Glutamatergic neuron (in vitro differentiated cells): Measurements from ENCODE around the gene NFIC. TPM values are rescaled to one million over a fixed set of nuclear protein-coding genes. Genes with fewer than 3 reads are reported as not detected.
"Not testable (repeated sequence)": the region's sequence is repeated elsewhere in the genome, so short reads cannot be mapped to it uniquely, and the experiment has no call there.

ENCODE experiments used
- DNase-seq: peaks from one replicate; pipeline ENCODE4 v3.0.0; 2022
- H3K27ac Mint-ChIP-seq: one replicate; pipeline ENCODE4 v1.8.0; 2020; ENCODE audit warnings: mild to moderate bottlenecking, mixed read lengths, inconsistent platforms; ENCODE audit not compliant: unreplicated experiment
- H3K27me3 Mint-ChIP-seq: one replicate; pipeline ENCODE4 v1.8.0; 2020; ENCODE audit warnings: mild to moderate bottlenecking, moderate library complexity, mixed read lengths, inconsistent platforms; ENCODE audit not compliant: unreplicated experiment
- H3K36me3 Mint-ChIP-seq: one replicate; pipeline ENCODE4 v1.8.0; 2020; ENCODE audit warnings: mild to moderate bottlenecking, mixed read lengths, inconsistent platforms; ENCODE audit not compliant: unreplicated experiment
- H3K4me1 Mint-ChIP-seq: one replicate; pipeline ENCODE4 v1.8.0; 2020; ENCODE audit warnings: mild to moderate bottlenecking, low read depth, mixed read lengths, inconsistent platforms; ENCODE audit not compliant: unreplicated experiment
- H3K4me3 Mint-ChIP-seq: one replicate; pipeline ENCODE4 v1.8.0; 2020; ENCODE audit warnings: mild to moderate bottlenecking, mixed read lengths, inconsistent platforms; ENCODE audit not compliant: unreplicated experiment
- H3K9me3 Mint-ChIP-seq: one replicate; pipeline ENCODE4 v1.8.0; 2020; ENCODE audit warnings: mild to moderate bottlenecking, moderate library complexity, mixed read lengths, inconsistent platforms; ENCODE audit not compliant: unreplicated experiment
- total RNA-seq: library from RNA; stranded (reverse); fragmentation: NEBNext Ultra II Directional; extraction: Animal tissue kit (Norgen Biotek cat#: 25700); gene quantifications from one replicate; pipeline ENCODE4 v1.2.1, GENCODE V29; 2021; ENCODE audit not compliant: unreplicated experiment
- TF ChIP-seq, protein P1 (sequence below): fragments of 200-600 bp; sonication (generic); IDR thresholded peaks from one replicate; pipeline ENCODE4 v1.5.0; 2021; ENCODE audit not compliant: partially characterized antibody, unreplicated experiment

NFIC gene
- total RNA-seq, 1 donor from 2014 or later, result 2.0 TPM

DNA sequence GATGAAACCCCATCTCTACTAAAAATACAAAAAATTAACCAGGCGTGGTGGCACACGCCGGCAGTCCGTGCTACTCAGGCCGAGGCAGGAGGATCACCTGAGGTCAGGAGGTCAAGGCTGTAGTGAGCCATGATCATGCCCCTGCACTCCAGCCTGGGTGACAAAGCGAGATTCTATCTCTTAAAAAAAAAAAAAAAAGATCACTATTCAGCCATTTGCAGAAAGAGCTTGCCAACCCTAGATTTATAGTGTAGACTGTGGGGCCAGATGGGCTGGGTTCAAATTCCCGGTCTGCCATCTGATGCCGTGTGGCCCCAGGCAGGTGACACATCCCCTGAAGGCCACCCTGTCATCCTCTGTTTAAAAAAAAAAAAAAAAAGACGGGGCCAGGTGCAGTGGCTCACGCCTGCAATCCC, 85.1 kb downstream of the NFIC start:
- no peaks in the 10 kb centered on the region for H3K9me3 Mint-ChIP-seq
- no peak for DNase-seq
- H3K27ac Mint-ChIP-seq, result no peak overlapping the region
- no peaks in the 10 kb centered on the region for H3K4me1 Mint-ChIP-seq
- no peak overlapping the region for H3K4me3 Mint-ChIP-seq
- TF ChIP-seq, protein P1, sequence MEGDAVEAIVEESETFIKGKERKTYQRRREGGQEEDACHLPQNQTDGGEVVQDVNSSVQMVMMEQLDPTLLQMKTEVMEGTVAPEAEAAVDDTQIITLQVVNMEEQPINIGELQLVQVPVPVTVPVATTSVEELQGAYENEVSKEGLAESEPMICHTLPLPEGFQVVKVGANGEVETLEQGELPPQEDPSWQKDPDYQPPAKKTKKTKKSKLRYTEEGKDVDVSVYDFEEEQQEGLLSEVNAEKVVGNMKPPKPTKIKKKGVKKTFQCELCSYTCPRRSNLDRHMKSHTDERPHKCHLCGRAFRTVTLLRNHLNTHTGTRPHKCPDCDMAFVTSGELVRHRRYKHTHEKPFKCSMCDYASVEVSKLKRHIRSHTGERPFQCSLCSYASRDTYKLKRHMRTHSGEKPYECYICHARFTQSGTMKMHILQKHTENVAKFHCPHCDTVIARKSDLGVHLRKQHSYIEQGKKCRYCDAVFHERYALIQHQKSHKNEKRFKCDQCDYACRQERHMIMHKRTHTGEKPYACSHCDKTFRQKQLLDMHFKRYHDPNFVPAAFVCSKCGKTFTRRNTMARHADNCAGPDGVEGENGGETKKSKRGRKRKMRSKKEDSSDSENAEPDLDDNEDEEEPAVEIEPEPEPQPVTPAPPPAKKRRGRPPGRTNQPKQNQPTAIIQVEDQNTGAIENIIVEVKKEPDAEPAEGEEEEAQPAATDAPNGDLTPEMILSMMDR, result no peak
- H3K36me3 Mint-ChIP-seq, result no peaks in the 10 kb centered on the region
- H3K27me3 Mint-ChIP-seq, result no peaks in the 10 kb centered on the region

DNA sequence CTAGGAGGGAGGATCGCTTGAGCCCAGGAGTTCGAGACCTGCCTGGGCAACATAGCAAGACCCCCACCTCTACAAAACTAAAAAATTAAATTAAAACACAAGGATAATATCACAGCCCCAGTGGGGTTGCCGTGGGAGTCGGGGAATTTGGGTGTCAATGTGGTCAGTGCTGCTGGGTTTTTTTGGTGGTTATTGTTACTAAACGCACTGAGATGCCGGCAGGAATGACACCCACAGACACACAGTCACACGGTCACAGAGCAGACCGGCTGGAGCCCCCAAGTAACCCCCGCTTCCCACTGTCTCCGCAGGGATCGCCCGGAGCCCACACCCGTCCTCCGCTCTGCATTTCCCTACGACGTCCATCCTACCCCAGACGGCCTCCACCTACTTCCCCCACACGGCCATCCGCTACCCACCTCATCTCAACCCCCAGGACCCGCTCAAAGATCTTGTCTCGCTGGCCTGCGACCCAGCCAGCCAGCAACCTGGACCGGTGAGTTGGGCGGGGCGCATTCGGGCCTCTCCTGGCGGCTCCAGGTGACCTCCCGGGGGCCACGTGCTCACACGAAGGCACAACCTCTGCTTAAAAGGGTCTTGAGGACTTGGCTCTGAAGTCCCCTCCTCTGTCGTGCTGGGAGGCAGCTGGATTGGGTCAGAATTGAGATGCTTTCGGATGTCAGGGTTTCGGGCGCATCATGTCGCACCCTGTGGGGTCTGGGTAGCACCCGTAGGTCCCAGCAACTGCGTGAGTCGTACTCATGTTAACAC, 86.0 kb downstream of the NFIC start:
- Mint-ChIP-seq H3K4me1 (no peaks in the 10 kb centered on the region), H3K4me3 (no peak overlapping the region), H3K9me3 (no peaks in the 10 kb centered on the region), H3K36me3 (no peaks in the 10 kb centered on the region), H3K27me3 (peaks cover 2% of the 10 kb centered on the region), H3K27ac (no peak overlapping the region)
- no peak for DNase-seq
- TF ChIP-seq, protein P1, result no peak

DNA sequence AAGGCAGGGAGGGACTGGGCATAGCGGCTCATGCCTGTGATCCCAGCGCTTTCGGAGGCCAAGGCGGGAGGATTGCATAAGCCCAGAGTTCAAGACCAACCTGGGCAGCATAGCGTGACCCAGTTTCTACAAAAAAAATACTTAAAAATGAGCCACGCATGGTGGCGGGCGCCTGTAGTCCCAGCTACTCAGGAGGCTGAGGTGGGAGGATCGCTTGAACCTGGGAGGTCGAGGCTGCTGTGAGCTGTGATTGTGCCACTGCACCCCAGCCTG, 86.5 kb downstream of the NFIC start:
- H3K27me3 Mint-ChIP-seq, H3K36me3 Mint-ChIP-seq, H3K9me3 Mint-ChIP-seq, H3K27ac Mint-ChIP-seq, H3K4me1 Mint-ChIP-seq, DNase-seq, H3K4me3 Mint-ChIP-seq: not testable (repeated sequence)

DNA sequence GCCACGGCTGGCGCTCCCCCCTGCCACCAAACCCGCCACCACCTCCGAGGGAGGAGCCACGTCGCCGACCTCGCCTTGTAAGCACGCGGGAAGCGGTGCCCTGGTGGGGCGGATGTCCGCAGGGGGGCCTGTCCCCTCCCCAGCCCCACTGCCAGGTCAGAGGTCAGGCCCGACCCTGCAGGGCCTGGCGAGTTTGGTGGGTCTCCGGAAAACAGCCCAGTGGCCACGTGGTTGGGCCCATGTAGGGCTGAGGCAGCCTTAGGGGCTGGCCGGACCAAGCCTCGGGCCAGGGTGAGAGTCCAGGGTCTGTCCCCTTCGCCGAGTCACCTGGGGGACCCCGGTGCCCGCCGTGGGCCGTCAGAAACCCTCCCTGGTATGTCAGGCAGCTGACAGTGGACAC, 87.5 kb downstream of the NFIC start:
- H3K36me3 Mint-ChIP-seq, result no peaks in the 10 kb centered on the region
- no peaks in the 10 kb centered on the region for H3K9me3 Mint-ChIP-seq
- TF ChIP-seq, protein P1, result no peak
- H3K27ac Mint-ChIP-seq, result no peak overlapping the region
- H3K4me1 Mint-ChIP-seq, result no peaks in the 10 kb centered on the region
- no peak for DNase-seq
- peaks cover 5% of the 10 kb centered on the region for H3K27me3 Mint-ChIP-seq
- no peak overlapping the region for H3K4me3 Mint-ChIP-seq

DNA sequence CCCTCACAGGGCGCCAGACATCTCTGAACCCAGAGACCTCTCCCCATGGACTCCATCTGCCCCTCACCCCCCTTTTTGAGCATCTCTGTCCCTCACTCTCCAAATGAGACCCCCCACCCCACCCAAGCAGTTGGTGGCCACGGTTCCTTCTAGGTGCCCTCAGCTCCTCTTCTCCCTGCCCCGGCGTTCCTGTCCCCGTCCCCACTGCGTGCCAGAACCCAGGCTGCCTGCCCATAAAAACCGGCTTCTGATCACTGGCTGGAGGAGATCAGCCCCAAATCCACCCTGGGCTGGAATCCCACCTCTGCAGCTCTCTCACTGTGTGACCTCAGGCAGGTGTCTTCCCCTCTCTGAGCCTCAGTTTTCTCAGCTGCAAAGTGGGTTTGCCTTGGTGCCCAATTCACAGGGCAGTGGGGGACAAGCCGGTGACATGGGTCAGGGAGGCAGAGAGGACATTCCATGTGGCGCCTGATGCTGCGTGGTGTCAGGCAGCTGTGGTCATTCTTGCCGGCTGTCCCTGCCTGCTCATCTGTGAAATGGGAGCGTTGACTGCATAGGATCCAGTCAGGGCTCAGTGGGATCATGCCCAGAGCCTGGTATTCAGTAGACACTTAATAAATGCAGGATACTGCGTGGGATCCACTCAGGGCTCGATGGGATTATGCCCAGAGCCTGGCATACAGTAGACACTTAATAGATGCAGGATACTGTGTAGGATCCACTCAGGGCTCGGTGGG, 88.4 kb downstream of the NFIC start:
- DNase-seq, result no peak
- TF ChIP-seq, protein P1, result no peak
- no peaks in the 10 kb centered on the region for H3K4me1 Mint-ChIP-seq
- no peaks in the 10 kb centered on the region for H3K9me3 Mint-ChIP-seq
- H3K4me3 Mint-ChIP-seq, result no peak overlapping the region
- H3K27me3 Mint-ChIP-seq, result peaks cover 5% of the 10 kb centered on the region
- H3K27ac Mint-ChIP-seq, result no peak overlapping the region
- H3K36me3 Mint-ChIP-seq, result no peaks in the 10 kb centered on the region
